HepG2 (cell line): ENCODE measurements around the gene ZNF19.

Source experiments
- CTCF ChIP-seq: sonication (generic); formaldehyde crosslinking; IDR thresholded peaks from 2 replicates; pipeline ENCODE4 v1.5.0; 2020; ENCODE audit warnings: mild to moderate bottlenecking, missing genetic modification reagents, moderate library complexity
- IRF2 ChIP-seq: IDR thresholded peaks from 2 replicates; pipeline ENCODE4 v1.6.1; 2018; ENCODE audit warnings: missing genetic modification reagents, missing compliant biosample characterization
- KLF9 ChIP-seq: IDR thresholded peaks from 2 replicates; pipeline ENCODE4 v1.6.1; 2016; ENCODE audit warnings: low read depth
- POLR2A ChIP-seq, 2 experiments: IDR thresholded peaks; 2 replicates each; pipeline ENCODE4 v1.6.1; 2011; ENCODE audit warnings: low read depth in 2 of 2, low read length in 2 of 2, mild to moderate bottlenecking in 1 of 2, moderate library complexity in 1 of 2; ENCODE audit not compliant: insufficient read depth in 1 of 2
- POLR2AphosphoS5 ChIP-seq: IDR thresholded peaks from 2 replicates; pipeline ENCODE4 v1.6.1; 2012; ENCODE audit warnings: low read depth, low read length
- SALL2 ChIP-seq: sonication (generic); formaldehyde crosslinking; IDR thresholded peaks from 2 replicates; pipeline ENCODE4 v1.8.1; 2023; ENCODE audit warnings: mild to moderate bottlenecking, missing genetic modification reagents, inconsistent platforms
- SNAI1 ChIP-seq: sonication (generic); formaldehyde crosslinking; IDR thresholded peaks from 2 replicates; pipeline ENCODE4 v1.5.0; 2020; ENCODE audit warnings: mild to moderate bottlenecking, missing genetic modification reagents, borderline replicate concordance
- TP53 ChIP-seq: sonication (generic); formaldehyde crosslinking; conservative IDR thresholded peaks from 2 replicates; pipeline ENCODE4 v1.4.0; 2020; ENCODE audit warnings: missing genetic modification reagents
- ZFX ChIP-seq: sonication (generic); formaldehyde crosslinking; IDR thresholded peaks from 2 replicates; pipeline ENCODE4 v1.4.0; 2020; ENCODE audit warnings: mild to moderate bottlenecking, low read depth, missing genetic modification reagents, moderate library complexity
- ZNF512 ChIP-seq: sonication (generic); formaldehyde crosslinking; IDR thresholded peaks from 2 replicates; pipeline ENCODE4 v1.4.0; 2020; ENCODE audit warnings: mild to moderate bottlenecking, missing genetic modification reagents
- ZNF766 ChIP-seq: sonication (generic); formaldehyde crosslinking; IDR thresholded peaks from 2 replicates; pipeline ENCODE4 v1.5.0; 2020; ENCODE audit warnings: missing genetic modification reagents, borderline replicate concordance
- TF ChIP-seq, protein P1 (sequence below): sonication (generic); formaldehyde crosslinking; IDR thresholded peaks from 2 replicates; pipeline ENCODE4 v1.8.0; 2022; ENCODE audit warnings: mild to moderate bottlenecking, missing genetic modification reagents, moderate library complexity

GRCh38 chr16:71536752-71537499 lies 47.8 kb upstream of the ZNF19 start:
- TF ChIP-seq IRF2 (CRISPR knock-in tag) (no peak), ZFX (CRISPR knock-in tag) (no peak), ZNF512 (CRISPR knock-in tag) (no peak), CTCF (CRISPR knock-in tag) (no peak), SALL2 (CRISPR knock-in tag) (no peak), TP53 (CRISPR knock-in tag) (no peak), KLF9 (no peak), POLR2AphosphoS5 (no peak), SNAI1 (CRISPR knock-in tag) (no peak), ZNF766 (CRISPR knock-in tag) (no peak), POLR2A (IDR thresholded peaks at IDR 0.05; ENCODE audit: insufficient read depth in 1 of 2, low read depth in 2 of 2, low read length in 2 of 2) (no peak)
- TF ChIP-seq, protein P1, sequence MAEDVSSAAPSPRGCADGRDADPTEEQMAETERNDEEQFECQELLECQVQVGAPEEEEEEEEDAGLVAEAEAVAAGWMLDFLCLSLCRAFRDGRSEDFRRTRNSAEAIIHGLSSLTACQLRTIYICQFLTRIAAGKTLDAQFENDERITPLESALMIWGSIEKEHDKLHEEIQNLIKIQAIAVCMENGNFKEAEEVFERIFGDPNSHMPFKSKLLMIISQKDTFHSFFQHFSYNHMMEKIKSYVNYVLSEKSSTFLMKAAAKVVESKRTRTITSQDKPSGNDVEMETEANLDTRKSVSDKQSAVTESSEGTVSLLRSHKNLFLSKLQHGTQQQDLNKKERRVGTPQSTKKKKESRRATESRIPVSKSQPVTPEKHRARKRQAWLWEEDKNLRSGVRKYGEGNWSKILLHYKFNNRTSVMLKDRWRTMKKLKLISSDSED (CRISPR knock-in tag) = no peak
